Left renal pelvis (tissue), 4 donors: ENCODE results near the gene MAST4. TPM values are rescaled to one million over a fixed set of nuclear protein-coding genes. Genes with fewer than 3 reads are reported as not detected.

Experiments used
- DNase-seq, 4 donors: peaks; one replicate each; pipeline ENCODE4 v3.0.0-alpha.2; 2013; ENCODE audit warnings: low read depth in 4 of 4, low spot score in 3 of 4
- polyA plus RNA-seq, 4 donors: library from polyadenylated mRNA; unstranded; fragments of 120-200 nt; gene quantifications; one replicate each; pipeline ENCODE4 v1.2.1, GENCODE V29; 2013; ENCODE audit not compliant: insufficient read length in 4 of 4

The MAST4 gene
- polyA plus RNA-seq, 4 donors: 10.5 to 16.2 (median 15.7) TPM

DNA sequence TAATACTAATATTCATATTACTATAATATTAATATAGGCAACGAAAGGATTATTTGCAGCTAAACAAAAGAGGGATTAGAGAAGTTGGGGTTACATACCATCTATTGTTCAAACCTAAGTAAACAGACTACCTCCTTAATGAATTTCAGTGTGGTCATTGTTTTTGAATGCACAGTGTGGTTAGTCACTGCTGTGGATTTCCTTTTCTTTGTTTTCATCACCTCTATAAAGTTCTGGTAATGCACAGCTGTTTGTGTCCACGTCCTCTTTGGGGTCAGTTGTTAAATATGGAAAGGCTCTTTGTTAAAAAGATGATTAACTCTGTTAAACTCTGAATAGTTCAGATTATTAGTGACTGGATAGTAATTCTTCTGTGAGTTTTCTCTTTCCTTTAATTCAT, 233.6 kb downstream of the MAST4 start:
- no peak for DNase-seq

DNA sequence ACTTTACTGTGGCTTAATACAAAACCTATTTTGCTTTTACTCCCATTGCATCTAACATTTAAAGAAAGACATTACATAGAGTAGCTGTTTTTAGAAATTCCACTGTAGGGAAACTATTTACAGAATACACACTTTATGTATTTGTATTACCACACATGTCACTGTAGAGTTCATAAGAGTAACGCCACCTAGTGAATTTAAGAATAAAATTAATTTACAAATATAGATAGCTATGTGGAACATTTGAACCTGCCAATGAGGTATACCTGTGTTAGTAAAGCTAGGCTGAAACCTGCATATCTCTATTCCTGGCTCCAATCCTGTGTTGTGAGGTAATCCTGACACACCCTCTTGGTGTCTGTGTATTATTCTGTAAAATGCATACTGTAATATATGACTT, 234.4 kb downstream of the MAST4 start:
- no peak for DNase-seq

DNA sequence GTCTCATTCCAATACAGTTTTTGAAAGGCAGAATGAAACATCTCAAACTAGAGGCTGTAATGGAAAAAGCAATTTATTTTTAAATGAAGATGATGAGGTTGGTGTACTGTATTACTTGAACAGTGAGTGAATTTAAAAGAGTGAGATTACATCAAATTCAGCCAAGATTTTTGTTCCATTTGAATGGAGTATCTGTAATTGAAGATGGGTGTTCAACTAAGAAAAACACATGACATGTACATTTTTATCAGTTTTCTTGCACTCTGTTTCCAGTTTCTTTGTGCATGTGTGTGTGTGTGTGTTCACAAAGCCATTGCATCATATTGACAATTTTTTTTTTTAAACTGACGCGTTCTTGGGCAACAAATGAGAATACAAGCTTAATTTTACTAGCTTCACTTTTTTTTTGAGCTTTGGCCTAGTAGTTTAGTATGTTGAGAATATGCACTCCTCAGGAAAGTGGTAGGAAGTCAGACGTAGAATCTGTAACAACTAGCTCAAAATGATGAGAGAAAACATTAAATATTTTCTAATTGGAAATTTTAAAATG, 243.5 kb downstream of the MAST4 start:
- no peak for DNase-seq

- no peak for DNase-seq
Measured at GRCh38 chr5:66840511-66841013, 244.4 kb downstream of the MAST4 start.

DNA sequence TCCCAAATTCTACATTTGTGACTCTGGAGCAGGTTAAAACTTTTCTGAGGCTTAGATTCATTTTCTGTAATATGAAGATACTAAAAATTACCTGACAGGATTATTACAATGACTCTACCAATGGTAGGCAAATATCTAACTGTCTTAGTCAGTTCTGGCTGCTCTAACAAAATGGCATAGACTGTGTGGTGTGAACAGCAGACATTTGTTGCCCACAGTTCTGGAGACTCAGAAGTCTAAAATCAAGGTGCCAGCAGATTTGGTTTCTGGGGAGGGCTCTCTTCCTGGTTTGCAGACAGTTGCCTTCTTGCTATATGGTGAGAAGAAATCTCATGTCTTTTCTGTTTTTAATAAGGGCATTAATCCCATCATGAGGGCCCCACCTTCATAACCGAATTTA, 245.1 kb downstream of the MAST4 start:
- DNase-seq: no peak

GRCh38 chr5:66842540-66842939, 246.3 kb downstream of the MAST4 start:
- DNase-seq: no peak

GRCh38 chr5:66843065-66843464, 246.9 kb downstream of the MAST4 start:
- no peak for DNase-seq

DNA sequence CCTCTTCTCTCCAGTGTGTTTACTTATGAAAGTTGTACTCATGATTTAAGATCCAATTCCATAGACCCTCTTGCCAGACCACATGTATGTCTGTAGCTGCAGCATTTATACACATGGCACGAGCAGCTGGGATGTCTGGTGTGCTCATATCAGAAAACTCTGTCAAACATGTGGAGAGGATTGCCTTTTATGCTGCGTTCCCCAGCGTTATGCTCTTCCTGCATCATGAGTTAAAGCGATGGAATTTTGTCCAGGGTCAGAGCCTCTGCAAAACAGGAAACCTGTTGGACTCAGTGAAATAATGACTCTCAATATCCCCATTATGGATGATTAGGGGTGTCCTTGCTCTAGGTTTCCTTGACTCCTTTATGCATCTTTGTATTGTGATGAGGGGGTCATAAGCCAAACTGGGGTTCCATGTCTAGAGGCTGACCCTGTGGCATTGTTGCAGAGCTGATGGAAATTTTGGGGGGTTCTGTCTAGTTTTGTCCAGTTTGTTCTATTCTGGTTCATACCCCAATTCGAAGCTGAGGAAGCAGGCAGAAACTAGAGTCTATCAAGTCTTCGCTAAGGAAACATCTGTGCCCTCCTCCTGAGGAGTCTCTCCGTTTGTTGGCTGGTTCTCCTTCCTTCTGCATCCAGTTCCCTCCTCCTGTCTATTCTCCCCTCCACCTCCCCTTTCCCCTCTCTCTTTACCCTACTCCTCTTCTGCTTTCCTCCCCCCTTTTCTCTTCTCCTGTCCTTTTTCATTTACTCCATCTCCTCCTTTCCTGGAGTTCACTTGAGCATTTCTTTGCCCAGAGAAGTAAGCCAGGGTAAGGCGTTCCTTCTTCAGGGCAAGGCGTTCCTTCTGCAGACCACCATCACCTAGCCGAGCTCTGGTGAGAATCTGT, 252.8 kb downstream of the MAST4 start:
- no peak for DNase-seq

GRCh38 chr5:66849803-66850202, 253.6 kb downstream of the MAST4 start:
- no peak for DNase-seq

GRCh38 chr5:66850354-66851075, 254.3 kb downstream of the MAST4 start:
- no peak for DNase-seq

DNA sequence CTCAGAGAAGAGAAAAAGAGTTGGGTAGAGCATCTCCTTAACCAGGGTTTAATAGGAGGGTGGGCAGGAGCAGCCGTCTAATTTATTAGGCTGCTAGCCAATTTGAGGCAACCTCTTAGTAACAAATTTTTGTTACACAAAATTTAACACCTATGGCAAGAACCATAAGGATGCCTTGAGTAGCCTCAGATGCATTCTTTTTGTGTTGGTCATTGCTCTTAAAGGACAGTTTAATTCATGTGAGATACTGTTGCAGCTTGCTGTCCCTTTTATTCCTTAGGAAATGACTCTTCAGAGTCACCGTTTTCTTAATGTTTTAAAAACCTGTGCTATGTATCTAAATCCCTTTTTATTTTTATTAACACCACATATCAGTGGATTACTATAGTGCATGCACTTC, 255.1 kb downstream of the MAST4 start:
- DNase-seq: no peak

- DNase-seq: no peak
Measured at GRCh38 chr5:66854416-66854815, 258.2 kb downstream of the MAST4 start.

DNA sequence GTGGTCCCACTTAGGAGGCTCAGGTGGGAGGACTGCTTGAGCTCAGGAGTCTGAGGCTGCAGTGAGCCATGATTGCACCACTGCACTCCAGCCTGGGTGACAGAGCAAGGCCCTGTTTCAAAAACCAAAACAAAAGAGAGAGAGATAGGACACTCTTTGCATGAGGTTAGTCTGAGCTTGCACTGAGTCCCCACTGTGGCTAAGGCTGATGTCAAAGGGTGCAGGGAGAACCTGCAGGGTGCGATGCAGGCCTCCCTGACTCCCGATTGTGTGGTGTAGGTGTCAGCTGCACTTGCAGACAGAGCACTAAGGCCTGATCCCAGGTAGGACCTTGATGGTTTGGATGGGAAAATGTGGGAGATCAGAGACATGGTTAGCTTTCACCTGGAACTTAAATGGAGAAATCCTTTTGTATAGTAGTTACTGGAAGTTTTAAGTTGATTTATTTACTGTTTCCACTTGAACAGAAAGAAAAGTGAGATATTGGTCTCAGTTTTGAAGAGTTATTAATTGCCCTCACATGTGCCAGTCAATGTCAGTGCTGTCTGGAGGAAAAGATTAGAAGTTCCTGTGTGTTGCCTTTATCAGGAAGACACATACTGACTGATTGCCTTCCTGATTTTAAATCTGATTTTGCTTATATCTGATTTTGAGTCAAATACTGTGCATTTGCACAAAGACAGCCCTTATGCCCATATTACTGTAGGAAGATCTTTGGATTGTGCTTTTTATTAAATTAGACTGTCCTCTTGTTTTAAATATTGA, 260.0 kb downstream of the MAST4 start:
- no peak for DNase-seq

- no peak for DNase-seq
Measured at GRCh38 chr5:66859526-66859925, 263.3 kb downstream of the MAST4 start.

GRCh38 chr5:66860199-66860975, 264.2 kb downstream of the MAST4 start:
- DNase-seq: no peak

- DNase-seq: no peak
Measured at GRCh38 chr5:66861402-66861801, 265.2 kb downstream of the MAST4 start.

GRCh38 chr5:66862020-66862419, 265.8 kb downstream of the MAST4 start:
- DNase-seq: no peak

DNA sequence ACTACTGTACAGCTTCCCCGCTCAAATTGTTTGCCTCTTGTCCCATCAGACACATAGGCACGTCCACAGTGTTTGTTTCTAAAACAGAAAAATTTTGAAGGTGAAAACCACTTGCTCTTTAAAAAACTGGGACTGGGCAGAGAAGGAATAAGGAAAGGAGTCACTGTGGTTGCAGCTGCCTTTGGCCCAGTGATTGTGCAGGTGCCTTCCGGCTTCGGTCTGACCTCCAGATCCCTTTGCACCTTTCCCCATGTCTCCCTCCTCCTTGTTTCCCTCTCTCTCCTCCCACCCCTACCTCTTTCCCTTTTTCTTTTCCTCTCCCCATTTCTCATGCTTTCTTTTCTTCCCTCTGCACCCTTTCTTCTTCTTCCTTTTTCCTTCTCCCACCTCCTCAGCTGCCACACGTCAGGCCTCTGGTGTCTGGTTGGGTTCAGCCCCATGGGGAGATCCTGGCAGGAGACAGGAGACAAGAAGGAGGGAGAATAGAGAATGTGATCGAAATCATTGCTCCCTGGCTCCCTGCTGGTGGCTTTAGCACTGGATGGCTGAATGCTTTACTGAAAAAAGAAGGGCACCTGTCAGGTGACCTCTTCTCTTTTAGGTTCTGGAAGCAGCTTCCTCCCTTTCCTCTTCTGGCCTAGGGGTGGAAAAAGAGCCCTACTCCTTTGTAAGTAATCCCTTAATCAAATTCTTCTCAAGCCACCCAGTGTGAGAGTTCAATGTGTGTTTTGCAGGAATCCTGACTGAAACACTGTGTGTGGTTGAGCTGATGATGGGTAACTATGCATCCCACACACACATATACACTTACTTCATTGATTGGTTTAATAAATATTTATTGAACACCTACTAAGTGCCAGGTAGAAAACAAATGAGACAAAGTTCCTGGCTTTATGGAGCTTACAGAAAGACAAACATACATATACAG, 267.3 kb downstream of the MAST4 start:
- DNase-seq: no peak
